CD14-positive monocyte (primary cell): ENCODE results near the gene NRSN1. TPM values are rescaled to one million over a fixed set of nuclear protein-coding genes. Genes with fewer than 3 reads are reported as not detected.

Experiments
- DNase-seq, 3 donors: peaks; one replicate each; pipeline ENCODE4 v3.0.0-alpha.2; 2011 to 2022
- H2AFZ ChIP-seq: 2 replicates; pipeline ENCODE4 v1.6.0; 2012; ENCODE audit warnings: mild to moderate bottlenecking, low read depth, low read length, inconsistent platforms; ENCODE audit not compliant: insufficient read depth, poor library complexity, severe bottlenecking
- H3K27ac ChIP-seq, 2 donors: 1 replicate in 1 of 2; 2 replicates in 1 of 2; pipeline ENCODE4 v1.5.1; 2012 to 2013; ENCODE audit warnings: low read length in 2 of 2, control low read depth in 1 of 2, inconsistent platforms in 1 of 2, low read depth in 1 of 2, mild to moderate bottlenecking in 1 of 2
- H3K27me3 ChIP-seq, 2 donors: one replicate each; pipeline versions ENCODE4 v1.6.0 to v1.6.1; 2011 to 2013; ENCODE audit warnings: low read length in 2 of 2; ENCODE audit not compliant: control insufficient read depth in 2 of 2, insufficient read depth in 2 of 2
- H3K36me3 ChIP-seq, 2 donors: replicated peaks in 1 of 2; 1 replicate in 1 of 2; 2 replicates in 1 of 2; pipeline versions ENCODE4 v1.5.1 to v1.6.1; 2012 to 2013; ENCODE audit warnings: low read length in 2 of 2, control low read depth in 1 of 2, inconsistent platforms in 1 of 2, mild to moderate bottlenecking in 1 of 2; ENCODE audit not compliant: insufficient read depth in 2 of 2, control insufficient read depth in 1 of 2
- H3K4me1 ChIP-seq, 2 donors: 1 replicate in 1 of 2; 2 replicates in 1 of 2; pipeline versions ENCODE4 v1.5.1 to v1.6.1; 2012 to 2013; ENCODE audit warnings: low read length in 2 of 2, control low read depth in 1 of 2, inconsistent platforms in 1 of 2, mild to moderate bottlenecking in 1 of 2, moderate library complexity in 1 of 2; ENCODE audit not compliant: insufficient read depth in 2 of 2, control insufficient read depth in 1 of 2
- H3K4me2 ChIP-seq: replicated peaks from 2 replicates; pipeline ENCODE3; 2012; ENCODE audit warnings: low read length, moderate library complexity, mild to moderate bottlenecking; ENCODE audit not compliant: poor library complexity, severe bottlenecking; ENCODE audit errors: extremely low read depth
- H3K4me3 ChIP-seq, 3 experiments: fragments of 200-600 bp in 1 of 3; sonication (generic) in 1 of 3; replicated peaks in 1 of 3; 1 replicate in 2 of 3; 2 replicates in 1 of 3; pipeline ENCODE4 v1.5.1; 2011 to 2013; ENCODE audit warnings: low read length in 3 of 3, mild to moderate bottlenecking in 3 of 3, control low read depth in 2 of 3, low read depth in 2 of 3, inconsistent platforms in 1 of 3, moderate library complexity in 1 of 3
- H3K79me2 ChIP-seq: 2 replicates; pipeline ENCODE4 v1.6.0; 2012; ENCODE audit warnings: mild to moderate bottlenecking, control low read depth, inconsistent platforms, low read length, moderate library complexity; ENCODE audit not compliant: insufficient read depth
- H3K9ac ChIP-seq: 2 replicates; pipeline ENCODE4 v1.6.0; 2017; ENCODE audit warnings: low read length, mild to moderate bottlenecking; ENCODE audit not compliant: insufficient read depth, poor library complexity, severe bottlenecking
- H3K9me3 ChIP-seq, 2 donors: replicated peaks in 1 of 2; 1 replicate in 1 of 2; 2 replicates in 1 of 2; pipeline versions ENCODE4 v1.5.1 to v1.6.1; 2012 to 2013; ENCODE audit warnings: low read length in 2 of 2, control low read depth in 1 of 2; ENCODE audit not compliant: control insufficient read depth in 1 of 2, insufficient read depth in 1 of 2
- H4K20me1 ChIP-seq: 2 replicates; pipeline ENCODE4 v1.6.0; 2012; ENCODE audit warnings: mild to moderate bottlenecking, low read length, control low read depth, moderate library complexity; ENCODE audit not compliant: insufficient read depth
- H3K27ac Mint-ChIP-seq, 7 donors: one replicate each; pipeline ENCODE4 v1.8.0; 2020; ENCODE audit warnings: mild to moderate bottlenecking in 7 of 7, mixed read lengths in 7 of 7, moderate library complexity in 6 of 7, inconsistent platforms in 2 of 7
- H3K27me3 Mint-ChIP-seq, 3 donors: one replicate each; pipeline ENCODE4 v1.8.0; 2021 to 2022; ENCODE audit warnings: low read depth in 3 of 3, mild to moderate bottlenecking in 3 of 3, mixed read lengths in 3 of 3, moderate library complexity in 3 of 3, inconsistent platforms in 1 of 3
- H3K36me3 Mint-ChIP-seq, 2 donors: one replicate each; pipeline ENCODE4 v1.8.0; 2020; ENCODE audit warnings: mixed read lengths in 2 of 2, inconsistent platforms in 1 of 2, mild to moderate bottlenecking in 1 of 2
- H3K4me1 Mint-ChIP-seq: one replicate; pipeline ENCODE4 v1.8.0; 2020; ENCODE audit warnings: mild to moderate bottlenecking, mixed read lengths
- H3K4me3 Mint-ChIP-seq, 2 donors: one replicate each; pipeline ENCODE4 v1.8.0; 2020; ENCODE audit warnings: mild to moderate bottlenecking in 2 of 2, mixed read lengths in 2 of 2, moderate library complexity in 1 of 2
- H3K9me3 Mint-ChIP-seq, 7 donors: one replicate each; pipeline ENCODE4 v1.8.0; 2020 to 2022; ENCODE audit warnings: mixed read lengths in 7 of 7, mild to moderate bottlenecking in 6 of 7, moderate library complexity in 6 of 7, inconsistent platforms in 2 of 7
- CTCF ChIP-seq: fragments of 200-600 bp; IDR thresholded peaks from one replicate; pipeline ENCODE4 v1.8.0; 2022; ENCODE audit warnings: antibody characterized with exemption, mild to moderate bottlenecking
- WGBS: methylation state at CpG from one replicate; pipeline ENCODE4 v1.1.5; 2013; ENCODE audit warnings: missing lambda C conversion rate; ENCODE audit not compliant: insufficient coverage; 5-methylcytosine and 5-hydroxymethylcytosine counted together
- intact Hi-C, 2 donors: fragments of 100-400 bp; cut with micrococcal nuclease; formaldehyde crosslinking; loops; one replicate each; pipeline versions ENCODE4 v1.15.0 to v1.15.1; 2023
- polyA plus RNA-seq, 3 donors: library from polyadenylated mRNA; depleted of rRNA in 1 of 3; unstranded in 2 of 3; stranded (reverse) in 1 of 3; fragments of 300-500 nt in 2 of 3; fragments of >200 nt in 1 of 3; fragmentation: Illumina TruSeq in 2 of 3; gene quantifications; 1 replicate in 2 of 3; 2 replicates in 1 of 3; pipeline ENCODE4 v1.2.3, GENCODE V29; 2012 to 2021

NRSN1 gene
- polyA plus RNA-seq, 3 donors: not detected

GRCh38 chr6:24093381-24093780, 32.6 kb upstream of the NRSN1 start:
- Mint-ChIP-seq H3K4me3 (no peak overlapping the region), H3K36me3 (no peaks in the 10 kb centered on the region), H3K4me1 (no peaks in the 10 kb centered on the region), H3K9me3 (peaks cover 0 to 8% (median 5%) of the 10 kb centered on the region in 7 donors), H3K27ac (no peak overlapping the region), H3K27me3 (no peaks in the 10 kb centered on the region)
- Histone ChIP-seq H3K4me2 (no peak overlapping the region), H3K27ac (no peak overlapping the region), H3K4me1 (no peaks in the 10 kb centered on the region), H3K9ac (no peak overlapping the region), H3K27me3 (no peaks in the 10 kb centered on the region), H3K79me2 (no peaks in the 10 kb centered on the region), H2AFZ (no peak overlapping the region), H3K9me3 (no peaks in the 10 kb centered on the region), H3K4me3 (no peak overlapping the region), H4K20me1 (no peaks in the 10 kb centered on the region), H3K36me3 (no peaks in the 10 kb centered on the region)
- no peak for DNase-seq
- intact Hi-C loops: no loop called here
- WGBS: no CpG with 5 or more reads among the region's 4 CpGs
- TF ChIP-seq CTCF: no peak

DNA sequence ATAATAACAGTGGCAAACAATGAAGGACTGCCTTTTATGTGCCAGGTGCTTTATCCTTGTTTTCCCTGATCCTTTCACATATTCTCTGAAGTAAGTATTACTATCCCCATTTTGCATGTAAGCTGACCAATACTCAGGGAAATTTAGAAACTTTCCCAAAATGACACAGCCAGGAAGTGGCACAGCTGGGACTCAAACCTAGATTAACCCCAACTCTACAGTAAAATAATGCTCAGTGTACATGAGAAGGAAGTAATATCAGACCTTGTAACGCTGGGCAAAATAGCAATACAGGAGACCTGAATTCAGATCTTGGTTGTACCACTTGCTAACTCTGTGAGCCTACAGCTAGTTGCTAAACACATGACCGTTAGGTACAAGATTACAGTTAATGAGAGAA, 26.8 kb upstream of the NRSN1 start:
- H2AFZ ChIP-seq: no peak overlapping the region
- DNase-seq: no peak
- H3K79me2 ChIP-seq: no peaks in the 10 kb centered on the region
- no peaks in the 10 kb centered on the region for H3K27me3 Mint-ChIP-seq
- no peak overlapping the region for H3K27ac Mint-ChIP-seq
- TF ChIP-seq CTCF: no peak
- intact Hi-C loops: no loop called here
- no peak overlapping the region for H3K4me3 Mint-ChIP-seq
- H3K36me3 ChIP-seq: no peaks in the 10 kb centered on the region
- H3K4me1 ChIP-seq: no peaks in the 10 kb centered on the region
- no peak overlapping the region for H3K4me3 ChIP-seq
- peaks cover 0 to 8% (median 3%) of the 10 kb centered on the region in 7 donors for H3K9me3 Mint-ChIP-seq
- H3K9ac ChIP-seq: no peak overlapping the region
- H3K27ac ChIP-seq: no peak overlapping the region
- H3K36me3 Mint-ChIP-seq: no peaks in the 10 kb centered on the region
- no peak overlapping the region for H3K4me2 ChIP-seq
- no peaks in the 10 kb centered on the region for H3K4me1 Mint-ChIP-seq
- no peaks in the 10 kb centered on the region for H4K20me1 ChIP-seq
- no CpG with 5 or more reads among the region's 2 CpGs for WGBS
- H3K9me3 ChIP-seq: no peaks in the 10 kb centered on the region
- H3K27me3 ChIP-seq: no peaks in the 10 kb centered on the region
